Measurements from ENCODE around the gene SCAI. TPM values are rescaled to one million over a fixed set of nuclear protein-coding genes. Genes with fewer than 3 reads are reported as not detected.

Gene SCAI
- total RNA-seq, 1 donor, result 9.1 TPM

GRCh38 chr9:125066839-125067619, 76.3 kb downstream of the SCAI start:
- no peak for TF ChIP-seq CTCF (IDR thresholded peaks at IDR 0.05; ENCODE audit: insufficient read depth, low read depth, low read length)
- H3K4me3 ChIP-seq (ENCODE audit: low read depth, low read length), result no peak overlapping the region
- peak; percentile 34 for DNase-seq (ENCODE audit: low read depth)

- H3K4me3 ChIP-seq (ENCODE audit: low read depth, low read length), result no peak overlapping the region
- no peak for DNase-seq (ENCODE audit: low read depth)
- no peak for TF ChIP-seq CTCF (IDR thresholded peaks at IDR 0.05; ENCODE audit: insufficient read depth, low read depth, low read length)
Observed at GRCh38 chr9:125061391-125061790, 81.9 kb downstream of the SCAI start.

GRCh38 chr9:125049212-125050049, 93.9 kb downstream of the SCAI start:
- no peak overlapping the region for H3K4me3 ChIP-seq (ENCODE audit: low read depth, low read length)
- no peak for TF ChIP-seq CTCF (IDR thresholded peaks at IDR 0.05; ENCODE audit: insufficient read depth, low read depth, low read length)
- DNase-seq (ENCODE audit: low read depth), result no peak

GRCh38 chr9:125043631-125044030, 99.7 kb downstream of the SCAI start:
- no peak for DNase-seq (ENCODE audit: low read depth)
- TF ChIP-seq CTCF (IDR thresholded peaks at IDR 0.05; ENCODE audit: insufficient read depth, low read depth, low read length), result no peak
- no peak overlapping the region for H3K4me3 ChIP-seq (ENCODE audit: low read depth, low read length)

GRCh38 chr9:125043148-125043547, 100.2 kb downstream of the SCAI start:
- no peak for TF ChIP-seq CTCF (IDR thresholded peaks at IDR 0.05; ENCODE audit: insufficient read depth, low read depth, low read length)
- no peak overlapping the region for H3K4me3 ChIP-seq (ENCODE audit: low read depth, low read length)
- DNase-seq (ENCODE audit: low read depth), result no peak

- DNase-seq (ENCODE audit: low read depth), result no peak
- no peak for TF ChIP-seq CTCF (IDR thresholded peaks at IDR 0.05; ENCODE audit: insufficient read depth, low read depth, low read length)
- no peak overlapping the region for H3K4me3 ChIP-seq (ENCODE audit: low read depth, low read length)
Observed at GRCh38 chr9:125038166-125038565, 105.2 kb downstream of the SCAI start.
